Trophoblast cell (in vitro differentiated cells and primary cell): ENCODE results near the gene TRIM41.

Experiments used
- DNase-seq, 2 donors: peaks; one replicate each; pipeline ENCODE4 v3.0.0-alpha.2; 2016
- H2AFZ ChIP-seq: 2 replicates; pipeline ENCODE4 v1.6.1; 2013; ENCODE audit warnings: low read length, moderate library complexity, mild to moderate bottlenecking; ENCODE audit not compliant: insufficient read depth, poor library complexity
- H2AK5ac ChIP-seq: 2 replicates; pipeline ENCODE4 v1.6.1; 2013; ENCODE audit warnings: mild to moderate bottlenecking, low read length
- H2BK120ac ChIP-seq: 2 replicates; pipeline ENCODE4 v1.6.1; 2013; ENCODE audit warnings: low read length, mild to moderate bottlenecking, moderate library complexity; ENCODE audit not compliant: insufficient read depth, poor library complexity
- H2BK12ac ChIP-seq: 2 replicates; pipeline ENCODE4 v1.6.1; 2013; ENCODE audit warnings: mild to moderate bottlenecking, low read length, moderate library complexity
- H2BK5ac ChIP-seq: 2 replicates; pipeline ENCODE4 v1.6.1; 2013; ENCODE audit warnings: low read length, low read depth, moderate library complexity, mild to moderate bottlenecking; ENCODE audit not compliant: poor library complexity
- H3K14ac ChIP-seq: 2 replicates; pipeline ENCODE4 v1.6.1; 2013; ENCODE audit warnings: mild to moderate bottlenecking, low read length
- H3K18ac ChIP-seq: 2 replicates; pipeline ENCODE4 v1.6.1; 2013; ENCODE audit warnings: mild to moderate bottlenecking, low read length
- H3K23ac ChIP-seq: 2 replicates; pipeline ENCODE4 v1.6.1; 2013; ENCODE audit warnings: low read length
- H3K27ac ChIP-seq: 2 replicates; pipeline ENCODE4 v1.5.1; 2013; ENCODE audit warnings: low read depth, mild to moderate bottlenecking, inconsistent platforms, low read length, moderate library complexity
- H3K27me3 ChIP-seq: 2 replicates; pipeline ENCODE4 v1.6.1; 2013; ENCODE audit warnings: inconsistent platforms, mild to moderate bottlenecking, low read length, moderate library complexity; ENCODE audit not compliant: insufficient read depth
- H3K36me3 ChIP-seq, 2 experiments: 1 replicate in 1 of 2; 2 replicates in 1 of 2; pipeline ENCODE4 v1.6.1; 2013; ENCODE audit warnings: low read length in 2 of 2, mild to moderate bottlenecking in 2 of 2, moderate library complexity in 1 of 2; ENCODE audit not compliant: insufficient read depth in 2 of 2, control insufficient read depth in 1 of 2
- H3K4ac ChIP-seq: 2 replicates; pipeline ENCODE4 v1.6.1; 2013; ENCODE audit warnings: low read depth, mild to moderate bottlenecking, low read length, moderate library complexity
- H3K4me1 ChIP-seq, 2 experiments: 1 replicate in 1 of 2; 2 replicates in 1 of 2; pipeline ENCODE4 v1.6.1; 2013; ENCODE audit warnings: low read length in 2 of 2, mild to moderate bottlenecking in 2 of 2, moderate library complexity in 1 of 2; ENCODE audit not compliant: insufficient read depth in 2 of 2, control insufficient read depth in 1 of 2
- H3K4me2 ChIP-seq: 2 replicates; pipeline ENCODE4 v1.6.1; 2013; ENCODE audit warnings: inconsistent platforms, mild to moderate bottlenecking, low read length, moderate library complexity
- H3K4me3 ChIP-seq: 2 replicates; pipeline ENCODE4 v1.5.1; 2013; ENCODE audit warnings: mild to moderate bottlenecking, low read depth, low read length, inconsistent platforms
- H3K79me1 ChIP-seq: one replicate; pipeline ENCODE4 v1.6.1; 2013; ENCODE audit warnings: low read length
- H3K79me2 ChIP-seq: 2 replicates; pipeline ENCODE4 v1.6.1; 2013; ENCODE audit warnings: low read length, mild to moderate bottlenecking; ENCODE audit not compliant: control insufficient read depth, insufficient read depth, poor library complexity
- H3K9ac ChIP-seq: 2 replicates; pipeline ENCODE4 v1.6.1; 2013; ENCODE audit warnings: mild to moderate bottlenecking, low read length
- H3K9me3 ChIP-seq: 2 replicates; pipeline ENCODE4 v1.6.1; 2013; ENCODE audit warnings: low read depth, mild to moderate bottlenecking, control low read depth, inconsistent platforms, low read length; ENCODE audit not compliant: insufficient read depth
- H4K12ac ChIP-seq: 2 replicates; pipeline ENCODE4 v1.6.1; 2013; ENCODE audit warnings: low read depth, mild to moderate bottlenecking, low read length, moderate library complexity
- H4K8ac ChIP-seq: 2 replicates; pipeline ENCODE4 v1.6.1; 2013; ENCODE audit warnings: low read depth, mild to moderate bottlenecking, low read length, moderate library complexity
- H4K91ac ChIP-seq: one replicate; pipeline ENCODE4 v1.6.1; 2013; ENCODE audit warnings: low read depth, mild to moderate bottlenecking, low read length, moderate library complexity
- WGBS: extraction: QIAGEN DNeasy Blood & Tissue Kit; methylation state at CpG from one replicate; pipeline ENCODE4 v1.1.7; 2013; ENCODE audit warnings: missing lambda C conversion rate; ENCODE audit not compliant: insufficient read length, insufficient coverage; ENCODE audit errors: extremely low coverage; 5-methylcytosine and 5-hydroxymethylcytosine counted together

TRIM41 gene

GRCh38 chr5:181197326-181197951, 25.6 kb upstream of the TRIM41 start:
- Histone ChIP-seq H2BK120ac (no peak overlapping the region), H3K18ac (no peak overlapping the region), H4K12ac (no peak overlapping the region), H3K23ac (no peak overlapping the region), H2AFZ (no peak overlapping the region), H2BK5ac (no peak overlapping the region), H3K9ac (no peak overlapping the region), H2AK5ac (no peak overlapping the region), H3K79me2 (no peaks in the 10 kb centered on the region), H3K4ac (no peak overlapping the region), H3K4me1 (peaks cover under 1 to 12% of the 10 kb centered on the region in 2 experiments), H3K4me3 (no peak overlapping the region), H3K27ac (no peak overlapping the region), H3K9me3 (no peaks in the 10 kb centered on the region), H3K36me3 (no peaks in the 10 kb centered on the region), H4K91ac (no peak overlapping the region), H3K27me3 (no peaks in the 10 kb centered on the region), H3K14ac (no peak overlapping the region), H3K4me2 (no peak overlapping the region), H4K8ac (no peak overlapping the region), H3K79me1 (no peaks in the 10 kb centered on the region), H2BK12ac (no peak overlapping the region)
- no CpG with 5 or more reads among the region's 8 CpGs for WGBS
- no peak for DNase-seq

GRCh38 chr5:181198106-181198685, 24.9 kb upstream of the TRIM41 start:
- Histone ChIP-seq H3K4me3 (no peak overlapping the region), H2BK12ac (no peak overlapping the region), H3K4ac (no peak overlapping the region), H4K12ac (no peak overlapping the region), H3K36me3 (no peaks in the 10 kb centered on the region), H3K4me1 (peaks cover 0 to 11% of the 10 kb centered on the region in 2 experiments), H3K79me1 (no peaks in the 10 kb centered on the region), H3K4me2 (no peak overlapping the region), H3K27me3 (peaks cover 3% of the 10 kb centered on the region), H3K18ac (no peak overlapping the region), H3K9ac (no peak overlapping the region), H4K8ac (no peak overlapping the region), H3K14ac (no peak overlapping the region), H2BK5ac (no peak overlapping the region), H3K9me3 (no peaks in the 10 kb centered on the region), H3K23ac (no peak overlapping the region), H2AK5ac (no peak overlapping the region), H2BK120ac (no peak overlapping the region), H2AFZ (no peak overlapping the region), H3K79me2 (no peaks in the 10 kb centered on the region), H4K91ac (no peak overlapping the region), H3K27ac (no peak overlapping the region)
- WGBS: no CpG with 5 or more reads among the region's 12 CpGs
- DNase-seq: no peak

GRCh38 chr5:181198905-181199519, 24.1 kb upstream of the TRIM41 start:
- no peak overlapping the region for H2BK5ac ChIP-seq
- no peak overlapping the region for H3K4me2 ChIP-seq
- H4K91ac ChIP-seq: no peak overlapping the region
- no peak overlapping the region for H3K4ac ChIP-seq
- no peak overlapping the region for H3K27ac ChIP-seq
- H3K79me2 ChIP-seq: no peaks in the 10 kb centered on the region
- H3K27me3 ChIP-seq: peaks cover 10% of the 10 kb centered on the region
- no CpG with 5 or more reads among the region's 9 CpGs for WGBS
- H3K9me3 ChIP-seq: peaks cover under 1% of the 10 kb centered on the region
- no peak overlapping the region for H3K14ac ChIP-seq
- H2BK12ac ChIP-seq: no peak overlapping the region
- H3K9ac ChIP-seq: no peak overlapping the region
- no peak overlapping the region for H2AFZ ChIP-seq
- H4K12ac ChIP-seq: no peak overlapping the region
- no peaks in the 10 kb centered on the region for H3K36me3 ChIP-seq
- no peak overlapping the region for H2AK5ac ChIP-seq
- peaks cover 3 to 14% of the 10 kb centered on the region in 2 experiments for H3K4me1 ChIP-seq
- H3K18ac ChIP-seq: no peak overlapping the region
- DNase-seq: no peak
- H3K4me3 ChIP-seq: no peak overlapping the region
- no peak overlapping the region for H2BK120ac ChIP-seq
- no peak overlapping the region for H4K8ac ChIP-seq
- no peak overlapping the region for H3K23ac ChIP-seq
- no peaks in the 10 kb centered on the region for H3K79me1 ChIP-seq

GRCh38 chr5:181199881-181200638, 23.0 kb upstream of the TRIM41 start:
- H3K79me2 ChIP-seq: no peaks in the 10 kb centered on the region
- DNase-seq: no peak
- H4K12ac ChIP-seq: no peak overlapping the region
- no peak overlapping the region for H2AK5ac ChIP-seq
- no peak overlapping the region for H3K9ac ChIP-seq
- H3K23ac ChIP-seq: peak overlapping the region; percentile 27
- no peak overlapping the region for H3K14ac ChIP-seq
- no peak overlapping the region for H3K18ac ChIP-seq
- H2BK12ac ChIP-seq: no peak overlapping the region
- H2BK5ac ChIP-seq: no peak overlapping the region
- no peak overlapping the region for H3K4me3 ChIP-seq
- H3K4me2 ChIP-seq: no peak overlapping the region
- no peak overlapping the region for H2AFZ ChIP-seq
- no peak overlapping the region for H4K91ac ChIP-seq
- WGBS: no CpG with 5 or more reads among the region's 12 CpGs
- no peaks in the 10 kb centered on the region for H3K79me1 ChIP-seq
- H2BK120ac ChIP-seq: no peak overlapping the region
- H3K27me3 ChIP-seq: peaks cover 20% of the 10 kb centered on the region
- H3K36me3 ChIP-seq: no peaks in the 10 kb centered on the region
- H4K8ac ChIP-seq: no peak overlapping the region
- H3K4ac ChIP-seq: no peak overlapping the region
- H3K4me1 ChIP-seq: peaks cover 10 to 24% of the 10 kb centered on the region in 2 experiments
- H3K27ac ChIP-seq: no peak overlapping the region
- peaks cover 3% of the 10 kb centered on the region for H3K9me3 ChIP-seq
